H9 (cell line): ENCODE data around the gene METAP2. TPM values are rescaled to one million over a fixed set of nuclear protein-coding genes. Genes with fewer than 3 reads are reported as not detected.

Experiments
- DNase-seq: peaks from one replicate; pipeline ENCODE4 v3.0.0-alpha.2; 2017
- H2AFZ ChIP-seq: one replicate; pipeline ENCODE4 v1.6.1; 2013; ENCODE audit warnings: mild to moderate bottlenecking, low read length, control low read depth, moderate library complexity
- H2AK5ac ChIP-seq: 2 replicates; pipeline ENCODE4 v1.6.1; 2013; ENCODE audit warnings: low read length, control low read depth, mixed read lengths; ENCODE audit not compliant: insufficient read length
- H2BK120ac ChIP-seq: one replicate; pipeline ENCODE4 v1.6.1; 2013; ENCODE audit warnings: low read depth, mild to moderate bottlenecking, low read length, control low read depth, inconsistent platforms; ENCODE audit not compliant: poor library complexity, severe bottlenecking
- H2BK12ac ChIP-seq: 2 replicates; pipeline ENCODE4 v1.6.1; 2013; ENCODE audit warnings: low read length, control low read depth, mixed read lengths, low read depth; ENCODE audit not compliant: insufficient read length
- H2BK15ac ChIP-seq: 2 replicates; pipeline ENCODE4 v1.6.1; 2013; ENCODE audit warnings: low read depth, low read length, control low read depth
- H2BK20ac ChIP-seq: one replicate; pipeline ENCODE4 v1.6.1; 2013; ENCODE audit warnings: low read depth, mild to moderate bottlenecking, low read length, control low read depth, inconsistent platforms; ENCODE audit not compliant: poor library complexity, severe bottlenecking
- H2BK5ac ChIP-seq: 2 replicates; pipeline ENCODE4 v1.6.1; 2013; ENCODE audit warnings: low read length, control low read depth, mixed read lengths; ENCODE audit not compliant: insufficient read length
- H3K14ac ChIP-seq: 2 replicates; pipeline ENCODE4 v1.6.1; 2013; ENCODE audit warnings: low read length, control low read depth; ENCODE audit not compliant: insufficient read depth
- H3K18ac ChIP-seq: 2 replicates; pipeline ENCODE4 v1.6.1; 2013; ENCODE audit warnings: low read depth, mild to moderate bottlenecking, mixed read lengths, low read length, control low read depth; ENCODE audit not compliant: insufficient read length
- H3K23ac ChIP-seq: 2 replicates; pipeline ENCODE4 v1.6.1; 2013; ENCODE audit warnings: low read length, control low read depth, mixed read lengths, low read depth; ENCODE audit not compliant: insufficient read length
- H3K23me2 ChIP-seq: 2 replicates; pipeline ENCODE4 v1.6.1; 2013; ENCODE audit warnings: low read depth, mild to moderate bottlenecking, mixed read lengths, low read length, control low read depth; ENCODE audit not compliant: insufficient read length, poor library complexity, severe bottlenecking
- H3K27ac ChIP-seq: 2 replicates; pipeline ENCODE4 v1.5.1; 2013; ENCODE audit warnings: low read length, control low read depth, mixed read lengths, low read depth; ENCODE audit not compliant: insufficient read length
- H3K27me3 ChIP-seq: 2 replicates; pipeline ENCODE4 v1.6.1; 2013; ENCODE audit warnings: low read length, control low read depth, inconsistent platforms; ENCODE audit not compliant: insufficient read depth
- H3K4ac ChIP-seq: 2 replicates; pipeline ENCODE4 v1.6.1; 2013; ENCODE audit warnings: low read depth, mild to moderate bottlenecking, control low read depth, inconsistent platforms, low read length, moderate library complexity
- H3K4me1 ChIP-seq: 2 replicates; pipeline ENCODE4 v1.6.1; 2013; ENCODE audit warnings: low read length, control low read depth, inconsistent platforms; ENCODE audit not compliant: insufficient read depth
- H3K4me2 ChIP-seq: 2 replicates; pipeline ENCODE4 v1.6.1; 2013; ENCODE audit warnings: low read length, control low read depth, mixed read lengths; ENCODE audit not compliant: insufficient read length, insufficient read depth
- H3K56ac ChIP-seq: 2 replicates; pipeline ENCODE4 v1.6.1; 2013; ENCODE audit warnings: low read depth, mild to moderate bottlenecking, mixed read lengths, low read length, control low read depth; ENCODE audit not compliant: insufficient read length
- H3K79me1 ChIP-seq: 2 replicates; pipeline ENCODE4 v1.6.1; 2013; ENCODE audit warnings: low read depth, mild to moderate bottlenecking, moderate library complexity, low read length, control low read depth, inconsistent platforms; ENCODE audit not compliant: insufficient read depth, poor library complexity, severe bottlenecking
- H3K79me2 ChIP-seq: 2 replicates; pipeline ENCODE4 v1.6.1; 2013; ENCODE audit warnings: low read length, control low read depth, inconsistent platforms; ENCODE audit not compliant: insufficient read depth
- H3K9ac ChIP-seq: 2 replicates; pipeline ENCODE4 v1.6.1; 2013; ENCODE audit warnings: low read length, control low read depth, mixed read lengths; ENCODE audit not compliant: insufficient read length; ENCODE audit errors: extremely low read depth
- H3K9me3 ChIP-seq: one replicate; pipeline ENCODE4 v1.6.1; 2013; ENCODE audit warnings: low read depth, low read length, inconsistent platforms; ENCODE audit not compliant: control insufficient read depth
- H3T11ph ChIP-seq: one replicate; pipeline ENCODE4 v1.6.1; 2013; ENCODE audit warnings: mild to moderate bottlenecking, low read length, control low read depth, inconsistent platforms
- H4K20me1 ChIP-seq: one replicate; pipeline ENCODE4 v1.6.1; 2013; ENCODE audit not compliant: control insufficient read depth, insufficient read length, insufficient read depth
- H4K5ac ChIP-seq: 2 replicates; pipeline ENCODE4 v1.6.1; 2013; ENCODE audit warnings: low read depth, mild to moderate bottlenecking, mixed read lengths, low read length, control low read depth; ENCODE audit not compliant: insufficient read length
- H4K8ac ChIP-seq: replicated peaks from 2 replicates; pipeline ENCODE4 v1.6.1; 2013; ENCODE audit warnings: low read length, control low read depth, mixed read lengths, low read depth; ENCODE audit not compliant: insufficient read length
- H4K91ac ChIP-seq: 2 replicates; pipeline ENCODE4 v1.6.1; 2013; ENCODE audit warnings: low read depth, mild to moderate bottlenecking, moderate library complexity, mixed read lengths, low read length, control low read depth; ENCODE audit not compliant: insufficient read length
- H3K27ac Mint-ChIP-seq, 3 experiments: 2 replicates in 2 of 3; 3 replicates in 1 of 3; pipeline ENCODE4 v1.8.0; 2020 to 2021; ENCODE audit warnings: mixed read lengths in 3 of 3, mild to moderate bottlenecking in 1 of 3, moderate library complexity in 1 of 3
- H3K27me3 Mint-ChIP-seq: 2 replicates; pipeline ENCODE4 v1.8.0; 2021; ENCODE audit warnings: low read depth, mild to moderate bottlenecking, moderate library complexity, mixed read lengths
- H3K36me3 Mint-ChIP-seq, 3 experiments: 2 replicates in 2 of 3; 3 replicates in 1 of 3; pipeline ENCODE4 v1.8.0; 2020 to 2021; ENCODE audit warnings: low read depth in 3 of 3, mixed read lengths in 3 of 3; ENCODE audit not compliant: insufficient read depth in 1 of 3
- H3K4me1 Mint-ChIP-seq, 2 experiments: 2 replicates each; pipeline ENCODE4 v1.8.0; 2020; ENCODE audit warnings: mixed read lengths in 2 of 2
- H3K4me3 Mint-ChIP-seq, 2 experiments: 2 replicates in 1 of 2; 3 replicates in 1 of 2; pipeline ENCODE4 v1.8.0; 2020 to 2021; ENCODE audit warnings: mild to moderate bottlenecking in 2 of 2, mixed read lengths in 2 of 2, moderate library complexity in 1 of 2
- H3K9me3 Mint-ChIP-seq, 2 experiments: 2 replicates in 1 of 2; 3 replicates in 1 of 2; pipeline ENCODE4 v1.8.0; 2020; ENCODE audit warnings: mild to moderate bottlenecking in 2 of 2, mixed read lengths in 2 of 2, moderate library complexity in 1 of 2
- WGBS: extraction: QIAGEN DNeasy Blood & Tissue Kit; methylation state at CpG from one replicate; pipeline ENCODE4 v1.1.7; 2013; ENCODE audit warnings: missing lambda C conversion rate, low lambda C conversion rate, mixed read lengths; ENCODE audit not compliant: insufficient read length; ENCODE audit errors: extremely low coverage; 5-methylcytosine and 5-hydroxymethylcytosine counted together
- total RNA-seq: library from RNA; stranded (reverse); gene quantifications from 2 replicates; pipeline ENCODE4 v1.2.1, GENCODE V29; 2021
- TF ChIP-seq, protein P1 (sequence below): fragments of 200-600 bp; sonication (generic); conservative IDR thresholded peaks from 3 replicates; pipeline ENCODE4 v1.8.0; 2021; ENCODE audit warnings: antibody characterized with exemption, mild to moderate bottlenecking

METAP2 gene
- total RNA-seq, 1 experiment from 2014 or later, result 140 TPM

DNA sequence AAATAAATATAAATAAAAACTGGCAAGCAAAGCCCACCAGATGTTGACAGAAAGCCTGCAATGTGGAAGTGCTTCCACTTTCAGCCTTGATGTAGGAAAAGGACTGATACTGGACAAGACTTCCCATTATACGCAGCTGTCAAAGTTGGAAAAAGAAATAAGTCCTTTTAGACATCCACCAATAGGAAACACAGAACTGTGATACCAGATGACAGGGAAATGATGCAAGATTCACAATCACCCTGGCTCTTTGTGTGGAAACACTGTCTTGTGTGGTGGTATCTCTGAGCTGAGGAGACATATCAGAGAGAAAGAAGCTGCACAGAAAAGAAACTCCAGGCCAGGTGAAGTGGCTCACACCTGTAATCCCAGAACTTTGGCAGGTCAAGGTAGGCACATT lies 13.8 kb upstream of the METAP2 start:
- Histone ChIP-seq H2BK12ac (no peak overlapping the region), H2BK20ac (no peak overlapping the region), H3K14ac (no peak overlapping the region), H2BK15ac (no peak overlapping the region), H3K18ac (no peak overlapping the region), H4K20me1 (no peaks in the 10 kb centered on the region), H3K56ac (no peak overlapping the region), H4K5ac (no peak overlapping the region), H3K27ac (no peak overlapping the region), H3K4me2 (no peak overlapping the region), H2BK120ac (no peak overlapping the region), H4K91ac (no peak overlapping the region), H2BK5ac (no peak overlapping the region), H3K23me2 (no peaks in the 10 kb centered on the region), H3K23ac (no peak overlapping the region), H4K8ac (no peak overlapping the region), H3K9me3 (peaks cover 8% of the 10 kb centered on the region), H3K9ac (no peak overlapping the region), H3T11ph (no peak overlapping the region), H2AFZ (no peak overlapping the region), H2AK5ac (no peak overlapping the region), H3K79me1 (no peaks in the 10 kb centered on the region), H3K4ac (no peak overlapping the region), H3K27me3 (no peaks in the 10 kb centered on the region; the same call in 1 of the 2 replicates), H3K4me1 (no peaks in the 10 kb centered on the region), H3K79me2 (no peaks in the 10 kb centered on the region)
- Mint-ChIP-seq H3K4me1 (peaks cover 4 to 5% of the 10 kb centered on the region in 2 experiments; a peak in 2 of 4 replicates), H3K36me3 (peaks cover 2 to 14% (median 2%) of the 10 kb centered on the region in 3 experiments; a peak in 4 of 7 replicates), H3K27ac (no peak overlapping the region), H3K4me3 (no peak overlapping the region), H3K9me3 (peaks cover 20 to 21% of the 10 kb centered on the region in 2 experiments), H3K27me3 (no peaks in the 10 kb centered on the region; the same call in none of the 2 replicates)
- WGBS, result no CpG with 5 or more reads among the region's 1 CpG
- TF ChIP-seq, protein P1, sequence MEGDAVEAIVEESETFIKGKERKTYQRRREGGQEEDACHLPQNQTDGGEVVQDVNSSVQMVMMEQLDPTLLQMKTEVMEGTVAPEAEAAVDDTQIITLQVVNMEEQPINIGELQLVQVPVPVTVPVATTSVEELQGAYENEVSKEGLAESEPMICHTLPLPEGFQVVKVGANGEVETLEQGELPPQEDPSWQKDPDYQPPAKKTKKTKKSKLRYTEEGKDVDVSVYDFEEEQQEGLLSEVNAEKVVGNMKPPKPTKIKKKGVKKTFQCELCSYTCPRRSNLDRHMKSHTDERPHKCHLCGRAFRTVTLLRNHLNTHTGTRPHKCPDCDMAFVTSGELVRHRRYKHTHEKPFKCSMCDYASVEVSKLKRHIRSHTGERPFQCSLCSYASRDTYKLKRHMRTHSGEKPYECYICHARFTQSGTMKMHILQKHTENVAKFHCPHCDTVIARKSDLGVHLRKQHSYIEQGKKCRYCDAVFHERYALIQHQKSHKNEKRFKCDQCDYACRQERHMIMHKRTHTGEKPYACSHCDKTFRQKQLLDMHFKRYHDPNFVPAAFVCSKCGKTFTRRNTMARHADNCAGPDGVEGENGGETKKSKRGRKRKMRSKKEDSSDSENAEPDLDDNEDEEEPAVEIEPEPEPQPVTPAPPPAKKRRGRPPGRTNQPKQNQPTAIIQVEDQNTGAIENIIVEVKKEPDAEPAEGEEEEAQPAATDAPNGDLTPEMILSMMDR, result no peak
- DNase-seq, result no peak
